ENCODE measurements around the gene RAB31. TPM values are rescaled to one million over a fixed set of nuclear protein-coding genes. Genes with fewer than 3 reads are reported as not detected.

RAB31 gene
- total and polyA plus RNA-seq, 4 donors, result 21.5 to 114 (median 49.5) TPM

DNA sequence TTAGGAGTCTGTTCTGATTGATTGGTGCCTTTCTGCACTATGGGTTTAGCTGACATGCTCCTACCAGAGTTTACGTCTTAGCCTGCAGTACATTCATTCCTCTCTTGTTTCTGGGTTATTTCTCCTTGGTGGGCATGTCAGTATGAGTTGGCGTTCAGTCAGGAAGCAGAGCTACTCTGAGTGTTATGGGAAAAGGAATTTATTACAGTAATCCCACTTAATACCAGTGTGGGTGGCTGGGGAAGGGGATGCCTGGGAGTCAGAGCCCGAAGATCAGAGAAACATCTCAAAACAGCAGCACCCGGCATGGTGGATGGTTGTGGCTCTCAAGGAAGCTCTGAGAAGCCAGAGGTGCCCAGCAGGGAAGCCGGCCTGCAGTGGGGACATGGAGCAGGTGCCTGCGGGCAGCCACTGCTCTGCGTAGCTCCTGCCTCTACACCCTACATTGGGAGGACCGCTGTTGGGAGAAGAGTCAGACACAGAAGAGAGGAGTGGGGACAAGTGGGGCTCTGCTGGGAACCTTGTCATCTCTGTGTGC, 48.9 kb downstream of the RAB31 start:
- H3K27me3 ChIP-seq (ENCODE audit: control insufficient read depth in 3 of 3, insufficient read depth in 3 of 3, low read length in 2 of 3), result no peaks in the 10 kb centered on the region
- 90 to 93% methylated on average over 8 of the region's 8 CpGs for WGBS, 2 donors
- no peaks in the 10 kb centered on the region for H3K36me3 ChIP-seq (ENCODE audit: control insufficient read depth in 4 of 4, insufficient read depth in 4 of 4, low read length in 4 of 4)
- peaks cover 0 to 8% (median 0%) of the 10 kb centered on the region in 5 donors for H3K4me1 ChIP-seq (ENCODE audit: control insufficient read depth in 5 of 5, insufficient read depth in 5 of 5, low read length in 5 of 5)
- no peak overlapping the region for H3K9ac ChIP-seq (ENCODE audit: insufficient read depth in 1 of 2, low read length in 2 of 2)
- H3K27ac ChIP-seq (ENCODE audit: low read depth in 1 of 2, low read length in 1 of 2), result no peak overlapping the region
- DNase-seq (no peak), ATAC-seq (ENCODE audit: insufficient read depth, low FRiP score) (no peak)
- TF ChIP-seq, protein P1, sequence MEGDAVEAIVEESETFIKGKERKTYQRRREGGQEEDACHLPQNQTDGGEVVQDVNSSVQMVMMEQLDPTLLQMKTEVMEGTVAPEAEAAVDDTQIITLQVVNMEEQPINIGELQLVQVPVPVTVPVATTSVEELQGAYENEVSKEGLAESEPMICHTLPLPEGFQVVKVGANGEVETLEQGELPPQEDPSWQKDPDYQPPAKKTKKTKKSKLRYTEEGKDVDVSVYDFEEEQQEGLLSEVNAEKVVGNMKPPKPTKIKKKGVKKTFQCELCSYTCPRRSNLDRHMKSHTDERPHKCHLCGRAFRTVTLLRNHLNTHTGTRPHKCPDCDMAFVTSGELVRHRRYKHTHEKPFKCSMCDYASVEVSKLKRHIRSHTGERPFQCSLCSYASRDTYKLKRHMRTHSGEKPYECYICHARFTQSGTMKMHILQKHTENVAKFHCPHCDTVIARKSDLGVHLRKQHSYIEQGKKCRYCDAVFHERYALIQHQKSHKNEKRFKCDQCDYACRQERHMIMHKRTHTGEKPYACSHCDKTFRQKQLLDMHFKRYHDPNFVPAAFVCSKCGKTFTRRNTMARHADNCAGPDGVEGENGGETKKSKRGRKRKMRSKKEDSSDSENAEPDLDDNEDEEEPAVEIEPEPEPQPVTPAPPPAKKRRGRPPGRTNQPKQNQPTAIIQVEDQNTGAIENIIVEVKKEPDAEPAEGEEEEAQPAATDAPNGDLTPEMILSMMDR (IDR thresholded peaks at IDR 0.05; ENCODE audit: control extremely low read depth, extremely low read depth), result no peak
- no peak overlapping the region for H3K4me3 ChIP-seq
- no peaks in the 10 kb centered on the region for H3K9me3 ChIP-seq (ENCODE audit: control insufficient read depth in 4 of 4, insufficient read depth in 3 of 4, low read length in 3 of 4)

DNA sequence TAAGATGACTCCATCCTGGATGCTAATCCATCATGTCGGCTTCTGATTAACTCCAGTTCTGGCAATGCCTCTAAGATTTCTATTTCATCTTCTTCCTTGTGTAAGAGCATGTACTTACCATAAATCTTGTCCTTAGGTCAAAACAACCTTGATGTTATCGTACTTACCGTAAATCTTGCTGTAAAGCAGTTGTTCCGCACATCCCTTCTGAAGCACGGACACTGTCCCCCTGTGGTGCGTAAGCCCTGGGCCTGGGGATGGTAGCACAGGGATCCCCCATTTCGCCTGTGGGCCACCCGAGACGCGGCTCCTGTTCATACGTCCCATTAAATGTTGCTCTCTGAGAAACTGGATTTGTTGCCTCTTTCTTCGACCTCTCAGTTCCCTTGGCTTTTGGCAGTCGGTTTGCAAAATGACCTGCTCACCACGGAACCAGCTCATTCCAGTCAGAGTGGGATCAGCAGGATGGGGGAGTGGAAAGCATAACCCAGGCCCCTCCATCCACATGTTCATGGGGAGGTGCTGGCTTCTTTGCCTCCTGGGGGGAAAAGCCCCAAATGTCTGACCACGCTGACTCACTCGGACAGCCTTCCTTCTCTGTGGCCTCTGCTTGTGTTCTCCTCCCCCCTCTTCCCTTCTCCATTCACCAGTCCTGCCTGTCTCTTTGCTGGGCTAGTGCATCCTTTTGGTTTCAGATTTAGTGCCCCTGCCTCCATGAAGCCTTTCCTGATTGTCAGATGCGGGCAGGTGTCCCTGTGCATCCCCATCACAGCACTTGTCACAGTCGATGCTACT, 49.9 kb downstream of the RAB31 start:
- Histone ChIP-seq H3K9ac (ENCODE audit: insufficient read depth in 1 of 2, low read length in 2 of 2) (no peak overlapping the region), H3K4me1 (ENCODE audit: control insufficient read depth in 5 of 5, insufficient read depth in 5 of 5, low read length in 5 of 5) (peaks cover 0 to 8% (median 0%) of the 10 kb centered on the region in 5 donors), H3K4me3 (no peak overlapping the region), H3K27ac (ENCODE audit: low read depth in 1 of 2, low read length in 1 of 2) (no peak overlapping the region), H3K36me3 (ENCODE audit: control insufficient read depth in 4 of 4, insufficient read depth in 4 of 4, low read length in 4 of 4) (no peaks in the 10 kb centered on the region), H3K9me3 (ENCODE audit: control insufficient read depth in 4 of 4, insufficient read depth in 3 of 4, low read length in 3 of 4) (no peaks in the 10 kb centered on the region), H3K27me3 (ENCODE audit: control insufficient read depth in 3 of 3, insufficient read depth in 3 of 3, low read length in 2 of 3) (no peaks in the 10 kb centered on the region)
- DNase-seq (no peak), ATAC-seq (ENCODE audit: insufficient read depth, low FRiP score) (no peak)
- TF ChIP-seq, protein P1 (IDR thresholded peaks at IDR 0.05; ENCODE audit: control extremely low read depth, extremely low read depth), result no peak
- WGBS, 2 donors, result 73 to 87% methylated on average over 18 of the region's 18 CpGs

DNA sequence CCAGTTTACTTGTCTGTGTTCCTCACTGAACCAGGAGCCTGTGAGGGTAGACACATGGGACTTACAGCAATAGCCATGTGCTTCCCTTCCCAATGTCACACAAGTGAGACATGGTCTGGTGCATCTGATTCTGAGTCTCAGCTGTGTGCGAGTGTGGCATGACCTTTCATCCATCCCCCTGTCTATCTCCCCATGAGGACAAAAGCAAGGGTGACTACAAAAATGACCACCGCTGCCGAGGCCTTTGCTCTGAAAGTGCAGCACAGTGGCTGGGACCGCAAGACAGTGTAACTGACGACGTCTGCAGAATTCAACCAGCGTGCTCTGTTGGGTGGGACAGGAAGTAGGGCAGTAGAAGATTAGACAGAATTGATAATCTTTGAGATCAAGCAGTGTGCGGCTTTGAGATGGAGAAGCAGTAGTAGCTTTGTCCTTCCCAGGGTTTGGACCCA, 50.5 kb downstream of the RAB31 start:
- H3K4me3 ChIP-seq, result no peak overlapping the region
- no peaks in the 10 kb centered on the region for H3K36me3 ChIP-seq (ENCODE audit: control insufficient read depth in 4 of 4, insufficient read depth in 4 of 4, low read length in 4 of 4)
- no peak overlapping the region for H3K9ac ChIP-seq (ENCODE audit: insufficient read depth in 1 of 2, low read length in 2 of 2)
- H3K27ac ChIP-seq (ENCODE audit: low read depth in 1 of 2, low read length in 1 of 2), result no peak overlapping the region
- no peaks in the 10 kb centered on the region for H3K27me3 ChIP-seq (ENCODE audit: control insufficient read depth in 3 of 3, insufficient read depth in 3 of 3, low read length in 2 of 3)
- no peak for ATAC-seq (ENCODE audit: insufficient read depth, low FRiP score)
- no peak for DNase-seq
- WGBS, 2 donors, result 48 to 67% methylated on average over 8 of the region's 8 CpGs
- peaks cover 0 to 8% (median 0%) of the 10 kb centered on the region in 5 donors for H3K4me1 ChIP-seq (ENCODE audit: control insufficient read depth in 5 of 5, insufficient read depth in 5 of 5, low read length in 5 of 5)
- no peaks in the 10 kb centered on the region for H3K9me3 ChIP-seq (ENCODE audit: control insufficient read depth in 4 of 4, insufficient read depth in 3 of 4, low read length in 3 of 4)
- TF ChIP-seq, protein P1 (IDR thresholded peaks at IDR 0.05; ENCODE audit: control extremely low read depth, extremely low read depth), result no peak
